GM12891 (cell line): ENCODE data around the gene NR6A1.

ENCODE experiments used
- POLR2A ChIP-seq: IDR thresholded peaks from 2 replicates; pipeline ENCODE4 v1.6.1; 2011; ENCODE audit warnings: low read depth, low read length, control low read depth
- POLR2AphosphoS5 ChIP-seq: IDR thresholded peaks from 2 replicates; pipeline ENCODE4 v1.6.1; 2011; ENCODE audit warnings: low read depth, low read length, control low read depth
- POU2F2 ChIP-seq: IDR thresholded peaks from 2 replicates; pipeline ENCODE4 v1.6.1; 2011; ENCODE audit warnings: low read depth, mild to moderate bottlenecking, control low read depth, low read length, moderate library complexity
- SPI1 ChIP-seq: IDR thresholded peaks from 2 replicates; pipeline ENCODE4 v1.6.1; 2011; ENCODE audit warnings: low read depth, low read length, control low read depth
- TAF1 ChIP-seq: IDR thresholded peaks from 2 replicates; pipeline ENCODE4 v1.6.1; 2011; ENCODE audit warnings: low read depth, low read length, control low read depth

DNA sequence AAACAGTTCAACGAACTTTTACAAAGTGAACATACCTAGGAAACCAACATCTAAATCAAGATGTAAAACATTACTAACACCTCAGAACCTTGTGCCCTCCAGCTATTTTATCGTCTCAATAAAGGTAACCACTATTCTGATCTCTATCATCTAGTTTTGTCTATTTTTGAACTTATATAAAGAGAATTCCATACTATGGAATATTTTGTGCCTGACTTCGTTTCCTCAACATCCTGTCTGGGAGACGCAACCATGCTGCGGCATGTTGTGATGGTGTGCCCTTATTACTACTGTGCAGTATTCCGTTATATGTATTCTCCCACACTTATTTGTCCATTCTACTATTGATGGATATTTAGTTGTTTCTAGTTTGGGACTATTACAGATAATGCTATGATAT is 99.2 kb downstream of the NR6A1 start:
- TF ChIP-seq POLR2A (no peak), POLR2AphosphoS5 (no peak), SPI1 (no peak), TAF1 (no peak), POU2F2 (no peak)
